ENCODE data around the gene GFY. TPM values are rescaled to one million over a fixed set of nuclear protein-coding genes. Genes with fewer than 3 reads are reported as not detected.
A peak's percentile ranks its signal among the peaks of the same experiment; 100 is the strongest.

GFY gene
- total and polyA plus RNA-seq, 10 donors, result not detected

- DNase-seq, result peak; percentile 95
- Histone ChIP-seq H3K9me3 (no peaks in the 10 kb centered on the region), H3K4me1 (peaks cover 28 to 96% (median 67%) of the 10 kb centered on the region in 6 donors), H3K27me3 (replicated peaks in 1 of 7) (no peaks in the 10 kb centered on the region), H3K36me3 (peaks cover 0 to 34% (median 0%) of the 10 kb centered on the region in 6 donors), H3K4me3 (peak within 1 kb of the TSS; percentile 52 to 74 (median 60)), H3K27ac (peak within 1 kb of the TSS; percentile 80 to 95 (median 90))
- TF ChIP-seq POLR2AphosphoS5 (IDR thresholded peaks at IDR 0.05), result peak; percentile 76 to 89 (median 78)
- peak in 1 of 3 donors; percentile 17 for TF ChIP-seq POLR2A (IDR thresholded peaks at IDR 0.05)
- TF ChIP-seq, protein P1, sequence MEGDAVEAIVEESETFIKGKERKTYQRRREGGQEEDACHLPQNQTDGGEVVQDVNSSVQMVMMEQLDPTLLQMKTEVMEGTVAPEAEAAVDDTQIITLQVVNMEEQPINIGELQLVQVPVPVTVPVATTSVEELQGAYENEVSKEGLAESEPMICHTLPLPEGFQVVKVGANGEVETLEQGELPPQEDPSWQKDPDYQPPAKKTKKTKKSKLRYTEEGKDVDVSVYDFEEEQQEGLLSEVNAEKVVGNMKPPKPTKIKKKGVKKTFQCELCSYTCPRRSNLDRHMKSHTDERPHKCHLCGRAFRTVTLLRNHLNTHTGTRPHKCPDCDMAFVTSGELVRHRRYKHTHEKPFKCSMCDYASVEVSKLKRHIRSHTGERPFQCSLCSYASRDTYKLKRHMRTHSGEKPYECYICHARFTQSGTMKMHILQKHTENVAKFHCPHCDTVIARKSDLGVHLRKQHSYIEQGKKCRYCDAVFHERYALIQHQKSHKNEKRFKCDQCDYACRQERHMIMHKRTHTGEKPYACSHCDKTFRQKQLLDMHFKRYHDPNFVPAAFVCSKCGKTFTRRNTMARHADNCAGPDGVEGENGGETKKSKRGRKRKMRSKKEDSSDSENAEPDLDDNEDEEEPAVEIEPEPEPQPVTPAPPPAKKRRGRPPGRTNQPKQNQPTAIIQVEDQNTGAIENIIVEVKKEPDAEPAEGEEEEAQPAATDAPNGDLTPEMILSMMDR (IDR thresholded peaks at IDR 0.05 in 8 of 11, conservative IDR thresholded peaks at IDR 0.05 in 3 of 11), result peak; percentile 96 to 100 (median 99)
- intact Hi-C loops (cut with DNase I; ENCODE audit: low total_unique reads), result no loop called here
- 0 to 2% (median 1%) methylated on average over 25 to 33 of the region's 33 CpGs for WGBS, 5 donors
Measured at GRCh38 chr19:49473868-49474541, 48.8 kb downstream of the GFY start, which contains the start of gene FLT3LG. Gene FLT3LG (plus strand): TSS chr19:49474215. CDS start chr19:49474640, 425 bp downstream.

DNA sequence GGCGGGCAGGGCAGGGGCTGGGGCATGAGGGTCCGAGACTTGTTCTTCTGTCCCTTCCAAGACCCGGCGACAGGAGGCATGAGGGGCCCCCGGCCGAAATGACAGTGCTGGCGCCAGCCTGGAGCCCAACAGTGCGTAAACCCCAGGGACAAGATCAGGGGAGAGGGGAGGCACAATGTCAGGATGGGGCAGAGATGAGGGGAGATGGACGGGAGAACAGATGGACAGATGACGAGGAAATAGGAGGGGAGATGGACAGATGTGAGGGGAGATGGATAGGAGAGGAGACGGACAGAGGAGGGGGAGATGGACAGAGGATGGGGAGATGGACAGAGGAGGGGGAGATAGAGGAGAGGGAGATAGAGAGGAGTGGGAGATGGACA lies 49.3 kb downstream of the GFY start:
- WGBS, 5 donors, result 4 to 9% (median 6%) methylated on average over 11 of the region's 11 CpGs
- TF ChIP-seq, protein P1 (IDR thresholded peaks at IDR 0.05 in 8 of 11, conservative IDR thresholded peaks at IDR 0.05 in 3 of 11), result no peak
- no peak for TF ChIP-seq POLR2A (IDR thresholded peaks at IDR 0.05)
- TF ChIP-seq POLR2AphosphoS5 (IDR thresholded peaks at IDR 0.05), result no peak
- no peak for DNase-seq

GRCh38 chr19:49475191-49475917 lies 50.2 kb downstream of the GFY start:
- intact Hi-C loops (cut with DNase I; ENCODE audit: low total_unique reads), result no loop called here
- no peaks in the 10 kb centered on the region for H3K9me3 ChIP-seq
- H3K36me3 ChIP-seq, result peaks cover 0 to 28% (median 2%) of the 10 kb centered on the region in 6 donors
- H3K4me1 ChIP-seq, result peaks cover 18 to 89% (median 54%) of the 10 kb centered on the region in 6 donors
- TF ChIP-seq POLR2A (IDR thresholded peaks at IDR 0.05) (no peak), POLR2AphosphoS5 (IDR thresholded peaks at IDR 0.05) (no peak)
- TF ChIP-seq, protein P1 (IDR thresholded peaks at IDR 0.05 in 8 of 11, conservative IDR thresholded peaks at IDR 0.05 in 3 of 11), result no peak
- no peaks in the 10 kb centered on the region for H3K27me3 ChIP-seq (replicated peaks in 1 of 7)
- 58 to 72% (median 71%) methylated on average over 13 to 15 of the region's 15 CpGs for whole genome bisulfite sequencing, 5 donors
- H3K4me3 ChIP-seq, result peak overlapping the region in 4 of 8 donors; percentile 18 to 74 (median 64)
- DNase-seq, result no peak
- H3K27ac ChIP-seq, result peak overlapping the region in 7 of 8 donors; percentile 36 to 95 (median 89)

More for the DNA sequence above, 49.3 kb downstream of the GFY start:
- Histone ChIP-seq H3K9me3 (no peaks in the 10 kb centered on the region), H3K36me3 (peaks cover 0 to 28% (median 0%) of the 10 kb centered on the region in 6 donors), H3K27me3 (replicated peaks in 1 of 7) (no peaks in the 10 kb centered on the region), H3K4me1 (peaks cover 26 to 93% (median 62%) of the 10 kb centered on the region in 6 donors), H3K4me3 (peak overlapping the region; percentile 52 to 74 (median 60)), H3K27ac (peak overlapping the region; percentile 80 to 95 (median 90))
- intact Hi-C loops (cut with DNase I; ENCODE audit: low total_unique reads), result no loop called here
